PFSK-1 (cell line): ENCODE results near the gene NUDT1.

ENCODE experiments used
- FOXP2 ChIP-seq: optimal IDR thresholded peaks from 2 replicates; pipeline ENCODE3; 2011; ENCODE audit warnings: borderline replicate concordance, control low read depth, inconsistent platforms; ENCODE audit not compliant: insufficient read depth; ENCODE audit errors: extremely low read length, extremely low read depth
- POLR2AphosphoS5 ChIP-seq: IDR thresholded peaks from 2 replicates; pipeline ENCODE4 v1.6.1; 2012; ENCODE audit warnings: low read depth, mild to moderate bottlenecking, control low read depth, low read length, moderate library complexity
- SIN3A ChIP-seq: IDR thresholded peaks from 2 replicates; pipeline ENCODE4 v1.6.1; 2012; ENCODE audit warnings: mild to moderate bottlenecking, low read length, moderate library complexity, borderline replicate concordance; ENCODE audit not compliant: insufficient read depth
- TAF1 ChIP-seq: IDR thresholded peaks from 2 replicates; pipeline ENCODE4 v1.6.1; 2012; ENCODE audit warnings: low read length, control low read depth, borderline replicate concordance; ENCODE audit not compliant: insufficient read depth
- TF ChIP-seq, protein P1 (sequence below), 2 experiments: IDR thresholded peaks; 2 replicates each; pipeline versions ENCODE4 v1.6.1 to v1.8.0; 2011 to 2012; ENCODE audit warnings: low read depth in 2 of 2, low read length in 2 of 2, control low read depth in 1 of 2, inconsistent platforms in 1 of 2, mild to moderate bottlenecking in 1 of 2, moderate library complexity in 1 of 2; ENCODE audit not compliant: insufficient read depth in 1 of 2

NUDT1 gene

DNA sequence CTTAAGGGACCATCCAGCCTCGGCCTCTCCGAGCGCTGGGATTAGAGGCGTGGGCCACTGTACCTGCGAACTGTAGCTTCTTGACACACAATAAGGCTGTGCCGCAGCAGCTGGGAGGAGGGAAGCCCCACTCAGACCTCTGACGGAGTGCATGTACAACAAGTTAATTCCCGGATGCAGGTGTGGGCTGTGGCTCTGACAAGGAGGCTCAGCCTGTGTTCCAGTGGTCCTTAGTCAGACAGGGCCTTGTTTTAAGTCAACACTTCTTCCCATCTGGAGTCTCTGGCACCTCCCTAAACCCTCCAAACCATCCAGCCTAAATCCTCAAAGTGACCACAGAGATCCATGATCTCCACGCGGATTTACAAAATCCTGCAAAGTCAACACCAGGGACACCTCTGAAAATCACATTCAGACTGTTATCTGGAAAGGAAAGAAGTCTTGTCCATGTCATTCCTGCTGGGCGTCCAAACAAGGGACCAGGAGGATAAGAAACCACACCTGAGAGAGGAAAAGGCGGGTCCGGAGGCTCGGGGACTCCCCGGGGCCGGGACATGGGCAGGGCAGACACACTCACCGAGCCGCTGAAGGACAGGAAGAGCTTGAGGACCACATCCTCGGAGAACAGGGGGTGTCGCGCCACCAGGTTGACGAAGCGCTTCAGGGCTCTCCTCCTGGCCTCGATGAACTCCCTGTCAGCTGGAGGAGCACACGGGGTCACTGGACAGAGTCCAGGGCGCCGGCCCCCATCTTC is 29.4 kb downstream of the NUDT1 start:
- no peak for TF ChIP-seq SIN3A

DNA sequence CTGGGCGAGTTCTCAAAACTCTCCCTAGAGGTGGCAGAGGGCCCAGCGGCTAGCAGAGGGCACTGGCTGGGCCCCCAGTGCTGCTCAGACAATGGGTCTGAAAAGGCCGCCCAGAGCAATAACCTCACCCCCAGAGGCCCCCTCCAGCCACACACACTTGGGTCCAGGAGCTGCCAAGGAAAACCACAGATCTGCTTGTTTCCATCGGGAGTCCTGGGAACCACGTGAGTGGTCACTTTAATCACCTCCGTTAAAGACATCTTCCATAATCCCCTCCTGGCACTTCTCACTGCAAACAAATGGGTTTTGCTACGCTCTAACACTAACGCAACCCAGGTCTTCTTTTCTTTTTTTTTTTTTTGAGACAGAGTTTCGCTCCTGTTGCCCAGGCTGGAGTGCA is 30.0 kb downstream of the NUDT1 start:
- TF ChIP-seq TAF1 (no peak), SIN3A (no peak), FOXP2 (no peak)
- TF ChIP-seq, protein P1, sequence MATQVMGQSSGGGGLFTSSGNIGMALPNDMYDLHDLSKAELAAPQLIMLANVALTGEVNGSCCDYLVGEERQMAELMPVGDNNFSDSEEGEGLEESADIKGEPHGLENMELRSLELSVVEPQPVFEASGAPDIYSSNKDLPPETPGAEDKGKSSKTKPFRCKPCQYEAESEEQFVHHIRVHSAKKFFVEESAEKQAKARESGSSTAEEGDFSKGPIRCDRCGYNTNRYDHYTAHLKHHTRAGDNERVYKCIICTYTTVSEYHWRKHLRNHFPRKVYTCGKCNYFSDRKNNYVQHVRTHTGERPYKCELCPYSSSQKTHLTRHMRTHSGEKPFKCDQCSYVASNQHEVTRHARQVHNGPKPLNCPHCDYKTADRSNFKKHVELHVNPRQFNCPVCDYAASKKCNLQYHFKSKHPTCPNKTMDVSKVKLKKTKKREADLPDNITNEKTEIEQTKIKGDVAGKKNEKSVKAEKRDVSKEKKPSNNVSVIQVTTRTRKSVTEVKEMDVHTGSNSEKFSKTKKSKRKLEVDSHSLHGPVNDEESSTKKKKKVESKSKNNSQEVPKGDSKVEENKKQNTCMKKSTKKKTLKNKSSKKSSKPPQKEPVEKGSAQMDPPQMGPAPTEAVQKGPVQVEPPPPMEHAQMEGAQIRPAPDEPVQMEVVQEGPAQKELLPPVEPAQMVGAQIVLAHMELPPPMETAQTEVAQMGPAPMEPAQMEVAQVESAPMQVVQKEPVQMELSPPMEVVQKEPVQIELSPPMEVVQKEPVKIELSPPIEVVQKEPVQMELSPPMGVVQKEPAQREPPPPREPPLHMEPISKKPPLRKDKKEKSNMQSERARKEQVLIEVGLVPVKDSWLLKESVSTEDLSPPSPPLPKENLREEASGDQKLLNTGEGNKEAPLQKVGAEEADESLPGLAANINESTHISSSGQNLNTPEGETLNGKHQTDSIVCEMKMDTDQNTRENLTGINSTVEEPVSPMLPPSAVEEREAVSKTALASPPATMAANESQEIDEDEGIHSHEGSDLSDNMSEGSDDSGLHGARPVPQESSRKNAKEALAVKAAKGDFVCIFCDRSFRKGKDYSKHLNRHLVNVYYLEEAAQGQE (IDR thresholded peaks at IDR 0.05; ENCODE audit: insufficient read depth in 1 of 2, low read depth in 2 of 2, low read length in 2 of 2): no peak

DNA sequence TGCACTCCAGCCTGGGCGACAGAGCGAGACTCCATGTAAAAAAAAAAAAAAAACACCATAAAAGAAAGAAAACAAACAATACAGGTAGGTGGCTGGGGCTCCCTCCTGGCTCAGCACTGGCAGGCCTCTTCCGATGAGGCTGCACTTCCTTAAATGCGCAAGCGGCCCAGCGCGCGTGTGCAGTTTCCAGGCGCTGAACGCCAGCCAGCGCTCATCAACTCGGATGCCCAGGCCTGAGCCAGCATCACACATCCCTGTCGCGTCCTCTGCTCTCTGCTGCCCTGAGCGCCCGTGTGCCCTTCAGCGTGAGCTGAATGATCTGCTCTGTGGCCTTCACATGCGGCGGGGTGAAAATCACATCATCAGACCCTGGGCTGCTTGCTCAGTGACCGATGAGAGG is 31.8 kb downstream of the NUDT1 start:
- TF ChIP-seq POLR2AphosphoS5: no peak
- TF ChIP-seq, protein P1 (IDR thresholded peaks at IDR 0.05; ENCODE audit: insufficient read depth in 1 of 2, low read depth in 2 of 2, low read length in 2 of 2): no peak
- TF ChIP-seq FOXP2: no peak
- TF ChIP-seq TAF1: no peak
- TF ChIP-seq SIN3A: no peak

DNA sequence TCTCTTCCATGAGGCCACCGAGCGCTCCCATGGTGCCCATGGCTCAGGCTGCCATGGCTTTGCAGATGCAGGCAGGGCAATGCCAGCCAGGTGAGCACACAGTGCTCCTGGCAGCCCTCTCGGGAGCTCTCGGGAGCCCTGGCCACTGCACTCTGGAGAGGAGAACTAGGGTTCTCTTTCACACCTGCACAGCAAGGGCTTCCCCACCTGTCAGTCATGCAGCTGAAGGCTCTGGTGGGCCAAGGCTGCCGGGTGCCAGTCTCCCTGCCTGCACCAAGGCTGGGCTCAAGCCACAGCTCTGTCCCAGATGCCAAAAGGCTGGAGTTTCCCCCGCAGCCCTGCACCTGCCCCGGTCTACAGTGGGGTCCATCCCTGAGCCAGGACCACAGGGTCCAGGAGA is 32.6 kb downstream of the NUDT1 start:
- TF ChIP-seq FOXP2: no peak
- TF ChIP-seq TAF1: no peak
- TF ChIP-seq, protein P1 (IDR thresholded peaks at IDR 0.05; ENCODE audit: insufficient read depth in 1 of 2, low read depth in 2 of 2, low read length in 2 of 2): no peak
- TF ChIP-seq SIN3A: no peak
- no peak for TF ChIP-seq POLR2AphosphoS5

DNA sequence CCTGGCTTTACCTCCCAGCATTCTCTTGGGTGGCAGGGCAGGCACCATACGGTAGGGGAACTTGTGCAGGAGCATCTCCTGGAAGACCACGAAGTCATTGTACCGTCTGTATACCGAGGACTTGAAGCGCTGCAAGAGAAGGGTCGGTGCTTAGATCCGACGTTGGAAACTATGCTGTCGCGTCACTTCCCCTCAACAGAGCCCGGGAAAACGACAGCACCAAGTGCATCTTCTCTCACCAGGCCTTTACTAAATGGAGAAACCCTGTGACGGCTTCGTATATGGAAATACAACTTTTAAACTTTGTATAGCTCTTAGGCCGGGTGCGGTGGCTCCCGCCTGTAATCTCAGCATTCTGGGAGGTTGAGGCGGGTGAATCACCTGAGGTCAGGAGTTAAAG is 33.1 kb downstream of the NUDT1 start:
- TF ChIP-seq SIN3A (no peak), TAF1 (no peak)
- TF ChIP-seq, protein P1 (IDR thresholded peaks at IDR 0.05; ENCODE audit: insufficient read depth in 1 of 2, low read depth in 2 of 2, low read length in 2 of 2): no peak
